Smooth muscle cell of the brain vasculature (primary cell): Measurements from ENCODE around the gene ATXN10.
"Not testable (repeated sequence)": the region's sequence is repeated elsewhere in the genome, so short reads cannot be mapped to it uniquely, and the experiment has no call there.

ENCODE experiments used
- DNase-seq: peaks from one replicate; pipeline ENCODE4 v3.0.0-alpha.2; 2012; ENCODE audit warnings: low read depth, low spot score

Gene ATXN10

DNA sequence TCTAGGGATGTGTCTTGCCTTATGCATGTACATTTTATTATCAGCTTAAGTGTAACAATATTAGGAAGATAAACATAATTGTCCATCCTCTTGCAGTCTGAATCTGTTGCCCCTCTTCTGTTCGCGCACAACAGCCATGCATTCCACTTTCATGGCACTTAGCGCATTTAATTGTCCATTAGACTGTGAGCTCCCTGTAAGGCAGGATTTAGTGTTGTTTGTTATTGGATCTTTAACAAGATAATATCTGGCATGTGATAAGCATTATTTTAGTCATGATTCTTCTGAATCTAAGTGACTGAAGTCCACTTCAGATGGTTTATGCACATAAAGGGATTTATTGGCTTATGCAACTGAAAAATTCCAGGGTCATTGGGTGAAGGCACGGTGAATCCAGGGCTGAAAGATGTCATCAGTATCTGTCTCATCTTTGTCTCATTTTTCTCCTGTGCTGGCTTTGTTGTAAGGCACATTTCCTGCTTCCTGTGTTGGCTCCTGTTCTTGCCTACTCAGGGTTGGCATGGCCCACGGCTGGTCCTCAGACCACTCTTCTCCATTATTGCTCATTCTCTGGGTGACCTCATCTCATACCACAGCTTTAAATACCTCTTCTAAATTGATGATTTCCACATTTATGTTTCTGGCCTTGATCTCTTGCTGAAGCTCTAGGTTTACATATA lies 37.6 kb downstream of the ATXN10 start:
- DNase-seq = no peak

- DNase-seq = no peak
Observed at GRCh38 chr22:45709866-45710265, 38.2 kb downstream of the ATXN10 start.

DNA sequence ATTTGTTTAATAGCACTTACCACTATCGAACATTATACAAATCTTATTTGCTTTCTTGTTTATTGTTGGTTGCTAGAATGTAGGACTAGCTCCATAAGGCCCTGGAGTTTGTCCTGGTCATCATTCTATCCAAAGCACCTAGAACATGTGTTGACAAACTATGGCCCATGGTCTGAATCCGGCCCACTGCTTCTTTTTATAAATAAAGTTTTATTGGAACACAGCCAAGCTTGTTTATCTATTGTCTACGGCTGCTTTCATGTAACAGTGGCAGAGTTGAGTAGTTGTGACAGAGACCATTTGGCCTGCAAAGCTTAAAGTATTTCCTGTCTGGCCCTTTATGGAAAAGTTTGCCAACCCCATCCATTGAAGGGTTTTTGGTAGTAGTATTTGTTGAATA lies 38.8 kb downstream of the ATXN10 start:
- no peak for DNase-seq

GRCh38 chr22:45714390-45714789 lies 42.8 kb downstream of the ATXN10 start:
- DNase-seq = not testable (repeated sequence)

DNA sequence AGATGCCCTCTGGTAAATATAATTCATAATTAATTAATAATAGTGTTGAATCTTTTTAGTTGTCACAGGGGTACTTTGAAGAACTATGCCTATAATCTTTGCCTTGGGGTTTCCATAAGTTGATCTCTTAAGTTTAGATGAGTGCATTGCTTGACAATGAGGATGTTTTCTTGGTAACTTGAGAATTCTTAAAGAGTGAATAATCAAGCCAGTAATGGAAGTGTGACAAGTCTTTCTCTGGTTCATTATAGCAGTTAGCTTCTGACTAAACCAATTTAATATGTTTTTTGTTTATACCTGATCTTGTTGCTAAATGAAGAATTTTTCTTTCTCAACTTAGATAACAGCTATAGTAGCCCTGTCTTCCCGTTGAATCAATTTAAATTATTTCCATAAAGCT lies 46.2 kb downstream of the ATXN10 start:
- DNase-seq = no peak

GRCh38 chr22:45718391-45718790 lies 46.8 kb downstream of the ATXN10 start:
- DNase-seq = no peak

GRCh38 chr22:45720839-45721378 lies 49.3 kb downstream of the ATXN10 start:
- no peak for DNase-seq

- no peak for DNase-seq
Observed at GRCh38 chr22:45722006-45722405, 50.4 kb downstream of the ATXN10 start.

DNA sequence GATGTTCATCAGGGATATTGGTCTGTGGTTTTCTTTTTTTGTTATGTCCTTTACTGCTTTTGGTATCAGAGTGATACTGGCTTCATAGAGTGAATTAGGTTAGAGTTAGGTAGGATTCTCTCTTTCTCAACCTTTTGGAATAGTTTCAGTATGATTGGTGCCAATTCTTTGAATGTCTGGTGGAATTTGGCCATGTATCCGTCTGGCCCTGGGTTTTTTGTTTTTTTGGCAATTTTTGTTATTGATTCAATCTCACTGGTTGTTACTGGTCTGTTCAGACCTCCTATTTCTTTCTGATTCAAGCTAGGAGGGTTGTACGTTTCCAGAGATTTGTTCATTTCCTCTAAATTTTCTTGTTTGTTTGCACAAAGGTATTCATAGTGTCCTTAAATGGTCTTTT lies 54.4 kb downstream of the ATXN10 start:
- no peak for DNase-seq

GRCh38 chr22:45731041-45731797 lies 59.6 kb downstream of the ATXN10 start:
- DNase-seq = no peak

DNA sequence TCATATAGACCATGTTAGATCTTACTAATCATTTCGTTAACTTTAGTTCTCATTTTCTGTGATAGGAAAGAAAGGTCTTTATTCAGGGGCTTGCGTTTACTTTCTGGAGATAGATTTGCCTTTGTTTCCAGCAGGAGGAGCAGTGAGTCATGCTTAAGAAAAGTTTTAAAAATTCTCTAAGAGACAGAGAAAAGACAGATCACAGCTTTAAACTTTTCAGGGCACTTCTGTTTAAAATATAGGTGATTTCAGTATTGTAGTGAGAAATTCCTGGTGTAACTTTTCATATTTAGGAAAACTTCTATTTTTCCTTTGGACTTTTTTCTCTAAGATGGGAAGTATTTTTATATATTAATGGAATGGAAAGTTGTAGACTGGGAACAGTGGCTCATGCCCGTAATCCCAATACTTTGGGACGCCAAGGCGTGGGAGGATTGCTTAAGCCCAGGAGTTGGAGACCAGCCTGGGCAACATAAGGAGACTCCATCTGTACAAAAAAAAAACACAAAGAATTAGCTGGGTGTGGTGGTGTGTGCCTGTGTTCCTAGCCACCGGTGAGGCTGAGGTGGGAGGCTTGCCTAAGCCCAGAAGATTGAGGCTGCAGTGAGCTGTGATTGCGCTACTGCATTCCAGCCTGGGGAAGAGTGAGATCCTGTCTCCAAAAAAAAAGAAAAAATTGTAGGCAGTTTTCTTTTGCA lies 60.3 kb downstream of the ATXN10 start:
- DNase-seq = peak; percentile 12

DNA sequence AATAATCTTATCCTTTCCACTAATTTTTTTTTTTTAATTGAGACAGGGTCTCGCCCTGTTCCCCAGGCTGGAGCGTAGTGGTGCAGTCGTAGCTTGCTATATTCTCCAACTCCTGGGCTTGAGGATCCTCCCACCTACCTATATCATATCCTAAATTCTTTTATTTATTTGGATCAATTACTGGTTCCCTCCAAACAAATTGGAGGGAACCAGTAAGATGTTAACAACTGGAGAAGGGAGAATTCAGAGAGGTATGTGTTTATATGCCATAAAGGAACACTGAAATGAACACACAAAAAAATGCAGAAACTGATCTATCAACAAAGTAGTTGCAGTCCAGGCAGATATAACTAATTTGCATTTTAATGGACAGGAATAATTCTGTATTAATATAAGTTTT lies 63.6 kb downstream of the ATXN10 start:
- DNase-seq = no peak

GRCh38 chr22:45738206-45738605 lies 66.6 kb downstream of the ATXN10 start:
- no peak for DNase-seq

DNA sequence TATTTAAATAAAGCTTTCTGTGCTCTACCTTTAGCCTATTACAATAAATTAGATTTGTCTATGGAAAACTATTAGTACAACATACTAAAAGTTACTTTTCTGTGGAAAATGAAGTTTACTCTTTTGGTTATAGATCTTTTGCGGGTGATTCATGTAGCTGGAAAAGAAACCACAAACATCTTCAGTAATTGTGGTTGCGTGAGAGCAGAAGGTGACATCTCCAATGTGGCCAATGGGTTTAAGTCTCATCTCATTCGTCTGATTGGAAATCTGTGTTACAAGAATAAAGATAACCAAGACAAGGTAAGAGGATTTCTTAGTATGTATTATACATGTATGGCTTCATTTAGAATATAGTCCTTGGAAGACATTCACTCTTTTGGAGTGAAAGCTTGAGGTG lies 68.6 kb downstream of the ATXN10 start:
- DNase-seq = no peak

DNA sequence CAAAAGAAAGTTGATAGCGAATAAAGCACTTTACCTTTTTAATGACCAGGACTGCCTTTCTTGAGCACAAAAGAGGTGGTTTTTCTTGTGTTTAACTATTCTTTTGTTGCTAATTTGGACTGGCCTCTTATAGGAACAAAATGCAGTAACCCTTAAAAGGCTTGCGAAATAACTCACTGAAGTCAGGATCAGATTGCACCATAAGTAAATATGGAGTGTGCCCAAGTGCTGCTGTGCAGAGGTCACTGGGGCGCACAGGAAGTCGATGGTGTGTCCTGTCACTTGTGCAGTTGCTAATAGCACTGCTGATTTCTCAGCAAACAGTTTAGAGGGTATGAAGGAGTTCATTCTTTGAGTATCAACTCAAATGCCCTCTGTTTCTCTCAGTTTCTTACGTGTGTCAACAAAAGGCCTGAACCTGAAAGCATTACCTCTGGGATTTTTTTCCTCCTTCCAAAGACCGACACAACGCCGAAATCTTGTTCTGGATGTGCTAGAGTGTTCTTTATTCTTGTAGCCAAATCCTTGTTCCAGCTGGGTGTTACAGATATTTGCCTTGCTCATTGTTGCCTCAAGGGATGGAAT lies 71.3 kb downstream of the ATXN10 start:
- peak; percentile 26 for DNase-seq

- DNase-seq = no peak
Observed at GRCh38 chr22:45743687-45744086, 72.1 kb downstream of the ATXN10 start.

GRCh38 chr22:45744442-45744841 lies 72.8 kb downstream of the ATXN10 start:
- DNase-seq = no peak

DNA sequence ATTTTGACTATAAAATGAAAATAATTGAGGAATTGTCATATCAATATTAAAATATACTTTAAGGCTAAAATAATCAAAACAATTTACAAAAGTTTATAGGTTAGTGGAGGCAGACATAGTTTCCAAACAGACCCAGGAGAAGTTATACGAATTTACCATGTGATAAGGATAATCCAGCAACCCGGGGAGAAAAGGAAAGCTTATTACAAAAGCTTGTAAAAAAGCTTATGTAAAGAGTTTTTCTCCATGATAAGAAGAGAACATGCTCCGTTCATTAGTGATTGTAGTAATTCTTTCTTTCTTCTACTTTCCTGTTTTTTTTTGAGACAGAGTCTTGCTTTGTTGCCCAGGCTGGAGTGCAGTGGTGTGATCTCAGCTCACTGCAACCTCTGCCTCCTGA lies 79.0 kb downstream of the ATXN10 start:
- DNase-seq = no peak

- DNase-seq = no peak
Observed at GRCh38 chr22:45752036-45752435, 80.4 kb downstream of the ATXN10 start.

DNA sequence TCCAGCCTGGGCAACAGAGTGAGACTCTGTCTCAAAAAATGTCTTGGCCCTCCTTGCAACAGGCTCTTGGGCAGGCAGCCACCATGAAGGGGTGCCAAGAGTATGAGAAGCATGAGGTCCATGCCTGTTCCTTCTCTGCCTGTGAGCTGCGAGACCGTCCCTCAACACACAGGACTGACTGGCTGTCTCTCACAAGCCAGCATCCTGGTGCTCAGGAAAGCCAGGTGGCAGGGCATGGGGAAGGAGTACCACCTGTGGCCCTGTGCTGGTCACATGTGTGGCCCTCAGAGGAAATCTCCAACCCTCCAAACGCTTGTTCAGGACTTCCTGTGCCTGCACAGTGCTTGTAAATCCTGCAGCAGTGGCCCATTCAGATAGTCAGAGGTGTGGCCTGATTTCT lies 83.2 kb downstream of the ATXN10 start:
- no peak for DNase-seq

DNA sequence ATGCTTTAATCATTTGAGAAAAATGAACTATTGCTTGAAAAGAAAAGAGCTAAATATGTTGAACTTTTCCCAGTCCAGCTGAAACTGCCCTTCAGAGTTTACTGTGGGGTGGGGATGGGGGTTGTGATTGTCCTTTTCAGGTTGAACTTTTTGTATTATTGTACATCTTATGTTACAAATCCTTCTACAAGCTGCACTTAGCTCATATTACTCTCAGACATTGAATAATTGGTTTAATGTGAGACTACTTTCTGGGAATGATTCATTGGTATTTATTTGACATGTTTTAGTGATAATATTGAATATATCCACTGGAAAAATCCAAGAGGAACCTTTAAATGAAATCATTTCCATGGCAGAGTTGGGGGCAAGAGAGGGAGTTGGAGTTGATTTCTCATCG lies 84.9 kb downstream of the ATXN10 start:
- no peak for DNase-seq

- DNase-seq = no peak
Observed at GRCh38 chr22:45757068-45757467, 85.4 kb downstream of the ATXN10 start.
